ENCODE data around the gene ZNRF1.

The ZNRF1 gene

GRCh38 chr16:75064403-75065148 is 65.8 kb downstream of the ZNRF1 start:
- no peak for DNase-seq (ENCODE audit: low spot score)
- no peaks in the 10 kb centered on the region for H3K4me1 ChIP-seq (ENCODE audit: insufficient read depth, poor library complexity, severe bottlenecking)
- H3K36me3 ChIP-seq (ENCODE audit: low read depth): no peaks in the 10 kb centered on the region
- no peak overlapping the region for H3K4me3 ChIP-seq (ENCODE audit: severe bottlenecking)
- no peaks in the 10 kb centered on the region for H3K9me3 ChIP-seq (ENCODE audit: severe bottlenecking)
- no peak overlapping the region for H3K27ac ChIP-seq (ENCODE audit: poor library complexity, severe bottlenecking)
- H3K27me3 ChIP-seq (ENCODE audit: insufficient read depth, poor library complexity, severe bottlenecking): no peaks in the 10 kb centered on the region
- TF ChIP-seq, protein P1, sequence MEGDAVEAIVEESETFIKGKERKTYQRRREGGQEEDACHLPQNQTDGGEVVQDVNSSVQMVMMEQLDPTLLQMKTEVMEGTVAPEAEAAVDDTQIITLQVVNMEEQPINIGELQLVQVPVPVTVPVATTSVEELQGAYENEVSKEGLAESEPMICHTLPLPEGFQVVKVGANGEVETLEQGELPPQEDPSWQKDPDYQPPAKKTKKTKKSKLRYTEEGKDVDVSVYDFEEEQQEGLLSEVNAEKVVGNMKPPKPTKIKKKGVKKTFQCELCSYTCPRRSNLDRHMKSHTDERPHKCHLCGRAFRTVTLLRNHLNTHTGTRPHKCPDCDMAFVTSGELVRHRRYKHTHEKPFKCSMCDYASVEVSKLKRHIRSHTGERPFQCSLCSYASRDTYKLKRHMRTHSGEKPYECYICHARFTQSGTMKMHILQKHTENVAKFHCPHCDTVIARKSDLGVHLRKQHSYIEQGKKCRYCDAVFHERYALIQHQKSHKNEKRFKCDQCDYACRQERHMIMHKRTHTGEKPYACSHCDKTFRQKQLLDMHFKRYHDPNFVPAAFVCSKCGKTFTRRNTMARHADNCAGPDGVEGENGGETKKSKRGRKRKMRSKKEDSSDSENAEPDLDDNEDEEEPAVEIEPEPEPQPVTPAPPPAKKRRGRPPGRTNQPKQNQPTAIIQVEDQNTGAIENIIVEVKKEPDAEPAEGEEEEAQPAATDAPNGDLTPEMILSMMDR (IDR thresholded peaks at IDR 0.05; ENCODE audit: poor library complexity, severe bottlenecking): no peak
- ATAC-seq (ENCODE audit: low read depth): peak; percentile 55

DNA sequence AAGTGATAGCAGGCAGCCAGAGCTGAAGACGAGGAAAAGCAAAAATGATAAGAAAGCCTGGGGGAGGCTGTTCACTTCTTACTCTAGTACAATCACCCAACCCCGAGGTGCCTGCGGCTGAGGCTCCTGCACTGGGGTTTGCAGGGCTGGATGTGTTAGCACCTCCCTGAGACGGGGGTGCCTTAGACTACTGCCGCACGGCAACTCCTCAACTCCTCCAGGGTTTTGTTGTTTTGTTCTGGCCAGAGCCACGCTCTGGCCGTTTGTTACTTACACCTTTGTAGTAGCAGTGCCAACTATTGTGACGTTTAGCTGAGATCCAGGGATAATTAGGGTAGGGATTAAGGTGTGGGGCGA is 66.3 kb downstream of the ZNRF1 start:
- Histone ChIP-seq H3K4me3 (ENCODE audit: severe bottlenecking) (no peak overlapping the region), H3K4me1 (ENCODE audit: insufficient read depth, poor library complexity, severe bottlenecking) (no peaks in the 10 kb centered on the region), H3K36me3 (ENCODE audit: low read depth) (no peaks in the 10 kb centered on the region), H3K27me3 (ENCODE audit: insufficient read depth, poor library complexity, severe bottlenecking) (no peaks in the 10 kb centered on the region), H3K9me3 (ENCODE audit: severe bottlenecking) (no peaks in the 10 kb centered on the region), H3K27ac (ENCODE audit: poor library complexity, severe bottlenecking) (no peak overlapping the region)
- DNase-seq (ENCODE audit: low spot score): no peak
- TF ChIP-seq, protein P1 (IDR thresholded peaks at IDR 0.05; ENCODE audit: poor library complexity, severe bottlenecking): no peak
- ATAC-seq (ENCODE audit: low read depth): no peak

DNA sequence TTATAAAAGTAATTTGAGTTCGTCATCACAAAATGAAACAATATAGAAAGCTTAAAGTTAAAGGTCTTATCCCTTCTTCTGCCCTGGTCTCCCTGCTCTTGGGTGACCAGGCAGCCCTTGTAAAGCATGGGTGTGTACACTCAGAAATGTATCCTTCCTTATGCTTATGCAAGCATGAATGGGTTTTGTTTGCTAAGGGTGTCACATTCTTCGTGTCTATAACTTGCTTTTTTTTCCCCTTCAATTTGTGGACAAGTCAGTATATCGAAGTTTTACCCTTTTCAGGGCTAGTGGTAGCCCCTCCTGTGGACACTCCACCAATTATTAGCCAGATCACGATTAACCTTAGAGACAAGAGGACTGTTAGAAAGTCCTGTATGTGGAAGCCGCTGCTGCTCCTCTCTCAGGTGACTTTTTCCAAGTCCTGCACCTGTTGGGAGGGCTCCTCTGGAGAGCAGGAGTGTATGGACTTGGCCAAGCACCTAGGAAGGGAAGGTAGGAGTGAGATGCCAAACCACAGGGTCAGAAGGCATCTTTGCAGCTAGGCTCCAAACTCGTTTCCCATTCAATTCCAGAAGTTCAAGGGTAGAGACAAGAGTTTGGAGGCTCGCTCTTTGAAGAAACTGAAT is 66.8 kb downstream of the ZNRF1 start:
- no peak overlapping the region for H3K27ac ChIP-seq (ENCODE audit: poor library complexity, severe bottlenecking)
- H3K4me3 ChIP-seq (ENCODE audit: severe bottlenecking): no peak overlapping the region
- H3K36me3 ChIP-seq (ENCODE audit: low read depth): no peaks in the 10 kb centered on the region
- H3K4me1 ChIP-seq (ENCODE audit: insufficient read depth, poor library complexity, severe bottlenecking): no peaks in the 10 kb centered on the region
- no peaks in the 10 kb centered on the region for H3K9me3 ChIP-seq (ENCODE audit: severe bottlenecking)
- DNase-seq (ENCODE audit: low spot score): no peak
- H3K27me3 ChIP-seq (ENCODE audit: insufficient read depth, poor library complexity, severe bottlenecking): no peaks in the 10 kb centered on the region
- ATAC-seq (ENCODE audit: low read depth): peak; percentile 37; the same call in 1 of the 3 replicates
- TF ChIP-seq, protein P1 (IDR thresholded peaks at IDR 0.05; ENCODE audit: poor library complexity, severe bottlenecking): no peak

DNA sequence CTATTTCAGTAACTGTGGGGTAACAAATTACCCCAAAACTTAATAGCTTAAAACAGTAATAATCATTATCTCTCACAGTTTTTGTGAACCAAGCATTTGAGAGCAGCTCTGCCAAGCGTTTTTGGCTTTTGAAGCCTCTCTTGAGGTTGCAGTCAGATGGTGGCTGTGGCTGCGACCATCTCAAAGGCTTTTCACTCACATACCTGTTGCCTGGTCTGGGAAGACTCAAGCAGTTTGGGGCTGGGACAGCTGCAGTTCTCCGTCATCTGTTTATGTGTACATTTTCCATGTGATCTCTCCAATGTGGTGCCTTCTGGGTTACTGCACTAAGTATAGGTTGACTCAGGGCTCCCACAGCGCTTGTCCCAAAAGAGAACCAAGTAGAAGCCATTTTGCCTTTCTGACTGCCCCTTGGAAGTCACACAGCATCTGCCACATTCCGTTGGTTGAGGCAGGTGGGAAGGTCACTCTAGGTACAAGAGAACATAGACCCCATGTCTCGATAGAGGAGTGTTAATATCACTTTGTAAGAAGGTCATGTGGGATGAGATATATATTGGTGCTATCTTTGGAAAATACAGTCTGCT is 68.1 kb downstream of the ZNRF1 start:
- TF ChIP-seq, protein P1 (IDR thresholded peaks at IDR 0.05; ENCODE audit: poor library complexity, severe bottlenecking): no peak
- DNase-seq (ENCODE audit: low spot score) (no peak), ATAC-seq (ENCODE audit: low read depth) (no peak)
- no peaks in the 10 kb centered on the region for H3K4me1 ChIP-seq (ENCODE audit: insufficient read depth, poor library complexity, severe bottlenecking)
- H3K4me3 ChIP-seq (ENCODE audit: severe bottlenecking): no peak overlapping the region
- no peaks in the 10 kb centered on the region for H3K36me3 ChIP-seq (ENCODE audit: low read depth)
- H3K27me3 ChIP-seq (ENCODE audit: insufficient read depth, poor library complexity, severe bottlenecking): no peaks in the 10 kb centered on the region
- H3K9me3 ChIP-seq (ENCODE audit: severe bottlenecking): no peaks in the 10 kb centered on the region
- no peak overlapping the region for H3K27ac ChIP-seq (ENCODE audit: poor library complexity, severe bottlenecking)

Measured in RWPE2 (cell line).